Embryonic facial prominence (tissue), 1 donor: Measurements from ENCODE around the gene RNASET2.
"Not testable (repeated sequence)": the region's sequence is repeated elsewhere in the genome, so short reads cannot be mapped to it uniquely, and the experiment has no call there.

Experiments used
- DNase-seq: peaks from one replicate; pipeline ENCODE4 v3.0.0-alpha.2; 2016; ENCODE audit errors: extremely low spot score

RNASET2 gene

DNA sequence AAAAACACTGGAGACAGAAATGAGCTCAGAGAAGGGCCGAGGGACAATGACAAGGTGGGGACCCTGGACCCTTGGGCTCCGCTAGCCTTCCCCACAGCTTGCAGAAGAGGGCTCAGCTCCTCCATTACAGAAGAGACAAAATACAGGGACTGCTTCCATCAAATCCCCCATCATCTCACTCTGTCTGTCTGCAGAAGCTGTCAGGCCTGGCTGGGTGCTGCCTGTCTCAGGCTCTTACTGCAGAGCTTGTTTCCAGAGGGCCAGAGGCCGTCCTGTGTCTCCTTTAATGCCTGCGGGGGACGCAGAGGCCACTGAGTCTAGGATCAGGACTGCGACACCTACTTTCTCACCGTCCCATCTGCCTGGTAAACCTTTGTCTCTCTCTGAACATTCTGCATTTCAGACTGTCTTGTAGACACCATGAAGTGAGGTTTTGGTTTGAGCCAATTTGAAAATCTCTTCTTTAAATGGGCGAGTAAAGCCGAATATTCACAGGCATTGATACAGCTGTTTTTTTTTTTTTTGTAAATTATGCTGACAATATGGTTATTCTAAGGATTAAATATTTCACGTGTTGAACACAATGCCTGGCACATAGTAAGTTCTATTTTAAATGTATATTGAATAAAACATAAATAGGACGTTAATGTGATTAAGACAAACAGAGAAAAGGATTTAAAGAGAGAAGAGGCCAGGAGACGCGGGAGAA lies 28.3 kb downstream of the RNASET2 start:
- no peak for DNase-seq

DNA sequence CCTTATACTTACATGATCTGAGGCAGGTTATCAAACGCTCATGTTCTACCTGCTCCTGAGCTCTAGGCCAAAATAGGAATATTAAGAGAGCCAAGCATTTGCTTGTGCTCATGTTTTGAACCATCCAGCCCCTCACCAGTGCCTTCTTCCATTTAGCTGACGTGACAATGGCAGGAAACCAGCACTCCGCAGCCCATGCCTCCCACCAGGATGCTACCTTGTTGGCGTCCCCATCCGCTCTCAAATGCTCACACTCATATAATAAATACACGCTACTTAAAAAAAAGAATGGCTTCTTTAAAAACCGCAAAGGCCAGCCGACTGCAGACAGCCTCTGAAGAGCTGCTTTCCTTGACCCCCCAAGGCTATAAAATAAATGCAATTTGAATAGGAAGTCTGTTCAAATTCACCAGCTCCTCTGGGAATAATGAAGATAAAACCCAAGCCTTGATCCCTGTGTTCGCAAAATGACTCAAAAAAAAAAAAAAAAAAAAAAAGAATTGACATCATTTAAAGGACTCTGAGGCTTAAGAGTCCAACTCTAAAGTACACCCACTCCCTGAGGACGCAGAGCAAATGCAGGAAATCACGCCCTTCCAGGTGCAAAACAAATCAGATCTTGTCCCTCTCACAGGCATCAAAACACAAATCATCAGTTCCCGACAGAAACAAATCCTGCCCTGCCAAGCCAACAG lies 29.0 kb downstream of the RNASET2 start:
- DNase-seq: no peak

GRCh38 chr6:166926748-166927147 lies 29.6 kb downstream of the RNASET2 start:
- DNase-seq: no peak

DNA sequence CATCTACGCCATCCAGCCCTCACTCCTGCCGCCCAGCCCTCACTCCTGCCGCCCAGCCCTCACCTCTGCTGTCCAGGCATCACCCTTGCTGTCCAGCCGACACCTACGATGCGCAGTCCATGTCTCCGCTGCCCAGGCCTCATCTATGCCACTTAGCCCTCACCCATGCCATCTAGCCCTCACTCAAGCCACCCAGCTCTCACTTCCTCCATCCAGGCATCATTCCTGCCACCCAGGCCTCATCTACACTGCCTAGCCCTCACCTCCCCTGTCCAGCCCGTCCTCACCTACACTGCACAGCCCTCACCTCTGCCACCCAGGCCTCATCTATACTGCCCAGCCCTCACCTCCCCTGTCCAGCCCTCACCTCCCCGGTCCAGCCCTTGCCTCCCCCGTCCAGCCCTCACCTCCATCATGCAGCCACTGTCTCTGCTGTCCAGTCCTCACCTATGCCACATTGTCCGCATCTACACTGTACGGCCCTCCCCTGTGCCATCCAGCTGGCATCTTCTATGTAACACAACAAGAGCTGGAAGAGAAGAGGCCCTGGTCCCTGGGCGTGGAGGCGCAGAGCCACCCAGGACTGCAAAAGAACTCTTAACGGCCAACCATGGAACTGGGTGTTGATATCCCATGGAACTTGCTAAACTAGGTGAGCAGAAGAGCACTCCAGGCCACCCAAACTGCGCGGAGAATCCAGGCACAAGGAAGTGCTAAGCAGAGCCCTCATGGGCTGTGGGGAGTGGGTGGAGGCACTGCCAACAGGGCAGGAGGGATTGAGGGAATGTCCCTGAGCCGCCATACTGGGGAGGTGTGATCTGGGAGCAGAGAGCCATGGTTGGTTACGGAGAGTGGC lies 31.0 kb downstream of the RNASET2 start:
- DNase-seq: no peak

GRCh38 chr6:166924531-166924930 lies 31.8 kb downstream of the RNASET2 start:
- no peak for DNase-seq

GRCh38 chr6:166922937-166923336 lies 33.4 kb downstream of the RNASET2 start:
- DNase-seq: no peak

DNA sequence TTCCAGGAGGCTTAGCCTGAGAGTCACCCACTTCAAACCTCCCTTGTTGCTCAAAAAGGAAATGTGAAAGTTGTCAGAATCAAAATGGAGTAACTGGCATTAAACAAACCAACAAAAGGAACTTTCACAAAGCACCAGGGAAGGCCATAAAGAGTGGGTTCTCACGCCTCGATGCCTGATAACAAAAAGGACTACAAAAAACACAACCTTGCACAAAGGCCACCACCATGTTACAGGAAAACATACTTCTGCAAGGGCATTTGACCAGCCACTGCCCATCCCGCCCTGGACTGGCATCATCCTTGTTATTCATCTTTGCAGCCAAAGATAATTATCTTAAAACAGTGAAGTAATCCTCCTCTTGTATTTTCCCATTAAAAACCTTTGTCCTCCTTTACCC lies 34.8 kb downstream of the RNASET2 start:
- DNase-seq: no peak

GRCh38 chr6:166916824-166917223 lies 39.5 kb downstream of the RNASET2 start:
- DNase-seq: no peak

DNA sequence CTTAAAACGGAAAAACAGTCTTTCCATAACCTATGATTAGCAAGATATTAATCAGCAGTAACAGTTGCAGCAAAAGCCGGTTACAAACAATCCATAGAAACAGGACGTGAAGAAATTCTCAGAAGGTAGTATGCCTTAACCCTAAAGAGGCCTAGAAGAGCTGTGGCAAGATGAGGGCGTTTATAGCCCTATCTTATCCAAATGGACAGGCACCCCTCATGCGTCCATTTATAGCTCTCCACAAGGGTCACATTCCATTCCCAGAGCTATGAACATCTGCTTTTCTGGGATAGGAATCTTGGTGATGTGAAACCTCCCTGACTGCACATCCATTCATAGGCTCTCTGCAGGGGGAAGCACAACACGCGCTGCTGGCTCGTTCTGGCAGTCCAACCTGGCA lies 40.9 kb downstream of the RNASET2 start:
- not testable (repeated sequence) for DNase-seq

DNA sequence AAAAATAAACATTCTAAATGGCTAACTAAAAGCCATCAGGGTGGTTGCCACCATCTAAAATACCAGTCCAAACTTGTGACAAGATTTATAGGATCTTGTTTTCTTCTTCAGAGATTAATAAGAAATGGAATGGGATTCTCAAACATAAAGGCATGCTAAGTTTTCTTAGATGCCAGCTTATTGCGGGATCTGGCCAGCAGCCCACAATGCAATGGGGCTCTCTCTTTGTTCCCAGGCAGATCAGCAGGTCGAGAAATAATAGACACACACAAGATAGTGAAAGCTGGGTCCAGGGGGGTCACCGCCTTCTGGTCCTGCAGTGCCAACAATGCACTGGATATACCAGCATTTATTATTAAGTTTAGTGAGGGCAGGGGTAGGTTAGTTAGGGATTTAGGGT lies 41.4 kb downstream of the RNASET2 start:
- not testable (repeated sequence) for DNase-seq

GRCh38 chr6:166911248-166911677 lies 45.1 kb downstream of the RNASET2 start:
- DNase-seq: no peak

GRCh38 chr6:166910601-166911000 lies 45.7 kb downstream of the RNASET2 start:
- no peak for DNase-seq

- no peak for DNase-seq
These were observed 47.5 kb downstream of the RNASET2 start for GRCh38 chr6:166908811-166909210.

DNA sequence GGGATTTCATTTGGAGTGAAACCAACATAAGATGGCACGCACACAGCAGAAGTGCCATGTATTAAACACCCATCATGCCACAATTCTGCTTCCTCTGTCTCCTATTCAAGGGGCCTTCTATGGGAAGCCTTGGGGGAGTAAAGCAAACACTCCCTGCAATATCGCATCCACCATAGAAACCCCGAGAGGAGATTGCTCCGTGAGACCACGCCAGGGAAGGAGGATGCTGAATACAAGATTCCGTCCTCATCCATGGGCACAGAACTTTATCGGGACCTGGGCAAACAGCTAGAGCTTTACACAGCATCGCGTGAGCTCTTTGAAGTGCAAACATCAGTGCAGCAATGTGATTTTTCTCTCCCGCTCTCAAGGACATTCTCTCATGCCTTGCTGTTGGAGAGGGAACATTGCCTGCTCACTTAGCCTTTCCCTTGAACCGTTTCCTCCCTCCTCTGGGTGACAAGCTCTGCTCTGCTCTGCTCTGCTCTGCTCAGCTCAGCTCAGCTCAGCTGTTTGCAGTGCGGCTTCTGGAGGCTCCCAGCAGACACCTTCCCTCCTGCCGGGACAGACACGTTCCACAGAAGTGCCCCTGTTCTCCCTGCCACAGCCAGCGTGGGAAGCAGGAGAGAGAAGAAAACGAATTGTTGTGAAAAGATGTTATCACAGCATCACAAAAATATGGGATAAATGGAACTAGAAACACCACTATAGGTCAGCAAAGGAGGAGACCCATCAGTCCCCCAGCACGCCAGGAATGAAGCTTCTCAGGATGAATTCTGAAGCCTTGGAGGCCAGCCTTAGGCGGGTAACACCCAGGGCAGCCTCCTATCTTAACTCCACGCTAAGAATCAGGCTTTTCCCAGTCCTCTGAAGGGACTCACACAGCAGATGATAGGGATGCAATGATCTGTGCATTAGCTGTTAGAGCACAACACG lies 48.2 kb downstream of the RNASET2 start:
- DNase-seq: no peak

GRCh38 chr6:166907373-166907841 lies 48.9 kb downstream of the RNASET2 start:
- no peak for DNase-seq

GRCh38 chr6:166906376-166907044 lies 49.8 kb downstream of the RNASET2 start:
- DNase-seq: no peak

- no peak for DNase-seq
These were observed 50.7 kb downstream of the RNASET2 start for GRCh38 chr6:166905505-166906134.

DNA sequence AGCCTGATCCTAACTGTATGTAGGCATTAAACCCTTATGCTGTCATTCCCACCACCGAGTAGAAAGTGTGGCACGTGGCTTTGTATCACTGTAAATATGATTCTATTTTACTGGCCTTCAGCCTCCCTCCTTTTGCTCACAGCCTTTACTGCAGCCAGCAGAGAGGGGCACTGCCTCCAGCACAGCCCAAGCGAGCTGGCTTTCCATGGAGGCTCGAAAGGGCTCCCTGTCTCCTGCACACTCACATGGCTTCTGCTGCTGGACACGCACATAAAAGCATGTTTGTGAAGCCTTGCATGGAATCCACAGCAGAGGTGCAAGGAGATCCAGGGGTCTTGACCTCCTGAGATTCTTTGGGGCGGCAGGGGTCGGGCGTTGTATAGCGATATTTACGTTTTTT lies 51.3 kb downstream of the RNASET2 start:
- DNase-seq: no peak

DNA sequence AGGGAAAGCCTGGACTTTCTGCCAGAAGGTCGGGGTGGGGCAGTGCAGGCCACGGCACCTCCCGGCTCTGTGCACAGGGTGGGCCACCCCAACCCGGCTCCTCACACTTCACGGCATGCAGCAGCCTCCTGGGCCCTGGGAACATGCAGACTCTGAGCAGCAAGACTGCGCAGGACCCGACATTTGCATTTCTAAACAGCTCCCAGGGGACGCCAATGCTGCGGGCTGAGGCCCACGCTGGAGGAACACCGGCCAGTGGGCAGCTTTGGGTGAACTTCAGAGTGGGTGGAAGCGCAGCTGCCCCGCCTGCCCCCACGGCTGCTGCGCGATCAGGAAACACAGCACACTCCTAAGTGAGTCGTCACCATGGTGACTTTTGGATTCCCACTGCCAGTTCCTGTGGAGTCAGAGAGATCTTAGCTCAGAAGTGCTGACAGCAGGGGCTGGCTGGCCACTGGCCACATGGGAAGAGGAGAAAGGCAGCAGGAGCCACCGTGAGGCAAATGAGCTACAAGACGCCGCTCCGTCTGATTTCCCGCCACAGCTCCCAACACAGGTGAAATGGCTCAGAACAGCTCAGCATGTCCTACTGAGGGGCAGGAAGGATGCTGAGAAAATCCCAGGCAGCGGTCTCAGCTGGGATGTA lies 52.1 kb downstream of the RNASET2 start:
- no peak for DNase-seq

- DNase-seq: no peak
These were observed 52.9 kb downstream of the RNASET2 start for GRCh38 chr6:166903500-166903899.
